SKM-1 (cell line): ENCODE measurements around the gene RPN1.
"Not testable (repeated sequence)": the region's sequence is repeated elsewhere in the genome, so short reads cannot be mapped to it uniquely, and the experiment has no call there.

ENCODE experiments used
- DNase-seq: peaks from one replicate; lab custom pipeline; 2025; ENCODE audit not compliant: unreplicated experiment; lab: John Stamatoyannopoulos, UW

The RPN1 gene

GRCh38 chr3:128613083-128613829 is 37.4 kb downstream of the RPN1 start:
- DNase-seq = no peak

DNA sequence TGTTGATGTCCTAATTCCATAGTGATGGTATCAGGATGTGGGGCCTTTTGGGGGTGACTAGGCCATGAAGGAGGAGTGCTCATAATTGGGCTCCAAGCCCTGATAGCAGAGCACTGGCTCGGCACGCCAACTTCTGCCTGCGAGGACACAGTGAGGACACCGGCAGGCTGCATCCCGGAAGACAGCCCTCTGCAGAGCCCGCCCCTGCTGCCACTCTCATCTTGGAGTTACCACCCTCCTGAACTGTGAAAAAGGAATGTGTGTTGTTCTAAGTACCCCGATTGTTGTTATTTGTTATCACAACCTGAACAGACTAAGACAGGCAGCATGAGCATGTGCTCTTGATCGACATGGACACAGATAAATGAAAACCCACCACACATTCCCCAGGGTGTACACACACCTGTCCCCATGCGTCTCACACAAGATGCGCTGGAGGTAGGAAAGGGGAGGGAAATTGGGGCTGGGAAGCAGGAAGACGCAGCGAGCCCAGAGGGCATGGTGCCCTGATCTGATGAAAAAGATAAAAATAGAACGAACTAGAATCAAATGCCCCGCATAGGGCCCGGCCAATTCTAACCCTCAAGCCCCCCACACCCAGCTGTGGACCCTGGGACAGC is 40.1 kb downstream of the RPN1 start:
- DNase-seq = no peak

DNA sequence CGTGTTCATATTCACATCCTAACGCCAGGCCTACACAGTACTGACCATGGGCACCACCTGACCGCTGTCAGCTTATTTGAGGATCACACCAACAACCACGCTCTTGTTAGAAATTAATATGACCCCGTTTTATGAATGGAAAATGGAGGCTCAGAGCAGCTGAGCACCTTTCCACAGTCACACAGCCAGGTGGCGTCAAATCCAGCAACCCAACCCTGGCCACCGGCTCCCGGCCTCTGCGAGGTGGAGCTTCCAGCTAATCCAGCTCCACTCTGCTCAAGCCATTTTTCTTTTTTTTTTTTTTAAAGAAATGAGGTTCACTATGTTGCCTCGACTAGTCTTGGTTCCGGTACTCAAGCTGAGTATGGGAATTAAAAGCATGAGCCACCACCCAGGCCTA is 41.3 kb downstream of the RPN1 start:
- no peak for DNase-seq

- no peak for DNase-seq
Observed at GRCh38 chr3:128607710-128608048, 42.9 kb downstream of the RPN1 start.

- no peak for DNase-seq
Observed at GRCh38 chr3:128606094-128606493, 44.5 kb downstream of the RPN1 start.

- no peak for DNase-seq
Observed at GRCh38 chr3:128605091-128606046, 45.2 kb downstream of the RPN1 start.

- DNase-seq = peak; percentile 87
Observed at GRCh38 chr3:128603811-128604775, 46.5 kb downstream of the RPN1 start.

DNA sequence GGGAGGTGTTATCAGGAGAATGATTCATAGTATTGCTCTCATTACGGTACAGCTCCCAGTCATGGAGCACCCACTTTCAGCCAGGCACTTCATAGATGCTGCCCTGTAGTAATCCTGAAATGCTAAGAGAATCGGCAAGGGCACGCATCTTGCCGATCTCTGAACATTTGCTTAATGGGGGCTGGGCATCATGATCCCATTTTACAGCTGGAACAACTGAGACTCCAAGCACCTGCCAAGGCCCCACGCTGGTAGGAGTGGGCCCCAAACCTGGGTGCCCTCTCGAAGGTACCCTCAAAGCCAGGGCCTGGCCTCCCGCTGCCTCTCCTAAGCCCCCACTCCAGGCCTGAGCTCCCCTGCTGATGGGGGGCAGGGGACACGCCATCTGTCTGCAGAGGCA is 47.3 kb downstream of the RPN1 start:
- DNase-seq = no peak

GRCh38 chr3:128598884-128599664 is 51.5 kb downstream of the RPN1 start:
- DNase-seq = no peak

GRCh38 chr3:128597900-128598299 is 52.7 kb downstream of the RPN1 start:
- no peak for DNase-seq

- no peak for DNase-seq
Observed at GRCh38 chr3:128592864-128593263, 57.8 kb downstream of the RPN1 start.

GRCh38 chr3:128591738-128592426 is 58.7 kb downstream of the RPN1 start:
- DNase-seq = peak; percentile 57

GRCh38 chr3:128590948-128591347 is 59.7 kb downstream of the RPN1 start:
- DNase-seq = no peak

DNA sequence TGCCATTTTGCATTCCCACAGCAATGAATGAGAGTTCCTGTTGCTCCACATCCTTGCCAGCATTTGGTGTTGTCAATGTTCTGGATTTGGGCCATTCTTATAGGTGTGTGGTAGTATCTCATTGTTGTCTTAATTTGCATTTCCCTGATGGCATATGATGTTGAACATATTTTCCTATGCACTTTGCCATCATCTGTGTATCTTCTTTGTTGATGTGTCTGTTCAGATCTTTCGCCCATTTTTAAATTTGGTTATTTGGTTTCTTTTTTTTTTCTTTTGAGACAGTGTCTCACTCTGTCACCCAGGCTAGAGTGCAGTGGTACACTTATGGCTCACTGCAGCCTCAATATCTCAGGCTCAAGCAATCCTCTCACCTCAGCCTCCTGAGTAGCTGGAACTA is 60.6 kb downstream of the RPN1 start:
- not testable (repeated sequence) for DNase-seq

GRCh38 chr3:128588147-128588546 is 62.5 kb downstream of the RPN1 start:
- DNase-seq = no peak

DNA sequence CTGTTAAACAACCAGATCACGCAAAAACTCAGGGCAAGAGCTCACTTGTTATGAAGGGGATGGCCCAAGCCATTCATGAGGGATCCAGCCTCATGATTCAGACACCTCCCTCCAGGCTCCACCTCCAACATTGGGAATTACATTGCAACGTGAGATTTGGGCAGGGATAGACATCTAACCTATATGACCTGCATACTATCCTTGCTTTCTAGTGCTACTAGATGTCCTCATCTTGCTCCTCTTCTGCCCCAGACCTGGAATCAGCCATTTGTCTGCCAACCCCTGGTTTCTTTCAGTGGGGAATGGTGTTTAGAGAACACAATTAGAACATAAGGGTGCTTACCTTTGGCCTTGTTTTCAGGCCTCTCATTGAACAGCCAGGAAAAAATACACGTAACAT is 63.2 kb downstream of the RPN1 start:
- DNase-seq = no peak

DNA sequence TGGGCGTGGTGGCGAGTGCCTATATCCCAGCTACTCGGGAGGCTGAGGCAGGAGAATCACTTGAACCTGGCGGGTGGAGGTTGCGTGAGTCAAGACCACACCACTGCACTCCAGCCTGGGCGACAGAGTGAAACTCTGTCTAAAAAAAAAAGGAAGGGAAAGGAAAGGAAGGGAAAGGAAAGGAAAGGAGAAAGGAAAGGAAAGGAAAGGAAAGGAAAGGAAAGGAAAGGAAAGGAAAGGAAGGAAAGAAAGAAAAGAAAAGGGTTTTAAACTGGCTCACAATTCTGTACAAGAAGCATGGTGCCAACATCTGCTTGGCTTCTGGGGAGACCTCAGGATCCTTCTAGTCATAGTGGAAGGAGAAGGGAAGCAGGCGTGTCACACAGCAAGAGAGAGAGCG is 63.7 kb downstream of the RPN1 start:
- DNase-seq = not testable (repeated sequence)

DNA sequence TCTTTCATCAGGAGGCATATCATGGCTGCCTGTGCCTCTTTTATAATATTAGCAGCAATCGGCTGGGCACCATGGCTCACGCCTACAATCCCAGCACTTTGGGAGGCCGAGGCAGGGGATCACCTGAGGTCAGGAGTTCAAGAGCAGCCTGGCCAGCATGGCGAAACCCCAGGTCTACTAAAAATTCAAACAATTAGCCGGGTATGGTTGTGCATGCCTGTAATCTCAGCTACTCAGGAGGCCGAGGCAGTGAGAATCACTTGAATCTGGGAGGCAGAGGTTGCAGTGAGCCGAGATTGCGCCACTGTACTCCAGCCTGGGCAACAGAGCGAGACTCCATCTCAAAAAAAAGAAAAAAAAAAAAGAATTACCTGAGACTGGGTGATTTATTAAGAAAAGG is 64.2 kb downstream of the RPN1 start:
- DNase-seq = not testable (repeated sequence)

GRCh38 chr3:128585974-128586373 is 64.6 kb downstream of the RPN1 start:
- no peak for DNase-seq
